Neural progenitor cell (in vitro differentiated cells): ENCODE measurements around the gene PTGS2. TPM values are rescaled to one million over a fixed set of nuclear protein-coding genes. Genes with fewer than 3 reads are reported as not detected.

Experiments
- DNase-seq: peaks from one replicate; pipeline ENCODE4 v3.0.0-alpha.2; 2016; ENCODE audit warnings: low spot score
- H2AFZ ChIP-seq: fragments of 200-600 bp; sonication (generic); replicated peaks from 2 replicates; pipeline ENCODE4 v1.6.1; 2016; ENCODE audit warnings: antibody characterized with exemption
- H3F3A ChIP-seq: fragments of 200-600 bp; sonication (generic); 2 replicates; pipeline ENCODE4 v1.6.1; 2016; ENCODE audit warnings: antibody characterized with exemption, low read depth
- H3K27ac ChIP-seq: fragments of 200-600 bp; sonication (generic); 2 replicates; pipeline ENCODE4 v1.5.1; 2016; ENCODE audit warnings: mild to moderate bottlenecking
- H3K27me3 ChIP-seq: fragments of 200-600 bp; sonication (generic); 2 replicates; pipeline ENCODE4 v1.6.1; 2016; ENCODE audit warnings: mild to moderate bottlenecking, moderate library complexity
- H3K36me3 ChIP-seq: fragments of 200-600 bp; sonication (generic); 2 replicates; pipeline ENCODE4 v1.5.1; 2016
- H3K4me1 ChIP-seq: fragments of 200-600 bp; sonication (generic); 2 replicates; pipeline ENCODE4 v1.6.1; 2016; ENCODE audit warnings: mixed run types
- H3K4me2 ChIP-seq: fragments of 200-600 bp; sonication (generic); 2 replicates; pipeline ENCODE4 v1.6.1; 2016
- H3K4me3 ChIP-seq: fragments of 200-600 bp; sonication (generic); 2 replicates; pipeline ENCODE4 v1.5.1; 2016
- H3K79me2 ChIP-seq: fragments of 200-600 bp; sonication (generic); 2 replicates; pipeline ENCODE4 v1.6.1; 2016; ENCODE audit warnings: low read depth
- H3K9ac ChIP-seq: fragments of 200-600 bp; sonication (generic); 2 replicates; pipeline ENCODE4 v1.6.1; 2016
- H3K9me3 ChIP-seq: fragments of 200-600 bp; sonication (generic); 2 replicates; pipeline ENCODE4 v1.5.1; 2016; ENCODE audit warnings: low read depth
- H4K20me1 ChIP-seq: fragments of 200-600 bp; sonication (generic); 2 replicates; pipeline ENCODE4 v1.6.1; 2016; ENCODE audit warnings: low read depth
- H3K27ac Mint-ChIP-seq: 3 replicates; pipeline ENCODE4 v1.8.0; 2021; ENCODE audit warnings: mixed read lengths
- H3K27me3 Mint-ChIP-seq: 2 replicates; pipeline ENCODE4 v1.8.0; 2022; ENCODE audit warnings: low read depth, mild to moderate bottlenecking, inconsistent platforms, moderate library complexity, mixed read lengths; ENCODE audit not compliant: insufficient read depth
- H3K36me3 Mint-ChIP-seq: 3 replicates; pipeline ENCODE4 v1.8.0; 2021; ENCODE audit warnings: mixed read lengths
- H3K4me1 Mint-ChIP-seq: 3 replicates; pipeline ENCODE4 v1.8.0; 2021; ENCODE audit warnings: mixed read lengths
- H3K4me3 Mint-ChIP-seq: 3 replicates; pipeline ENCODE4 v1.8.0; 2021; ENCODE audit warnings: mild to moderate bottlenecking, moderate library complexity, mixed read lengths
- H3K9me3 Mint-ChIP-seq: 3 replicates; pipeline ENCODE4 v1.8.0; 2020; ENCODE audit warnings: mixed read lengths
- CTCF ChIP-seq: fragments of 200-600 bp; sonication (generic); IDR thresholded peaks from 2 replicates; pipeline ENCODE4 v1.5.1; 2017; ENCODE audit warnings: antibody characterized with exemption, mild to moderate bottlenecking
- EZH2 ChIP-seq: fragments of 200-600 bp; sonication (generic); IDR thresholded peaks from 2 replicates; pipeline ENCODE4 v1.6.1; 2017; ENCODE audit warnings: antibody characterized with exemption, mild to moderate bottlenecking, moderate library complexity
- EZH2phosphoT487 ChIP-seq: fragments of 200-600 bp; sonication (generic); IDR thresholded peaks from 2 replicates; pipeline ENCODE4 v1.6.1; 2017; ENCODE audit warnings: antibody characterized with exemption
- total RNA-seq: library from RNA; depleted of rRNA; stranded (reverse); fragments of >200 nt; gene quantifications from 2 replicates; pipeline ENCODE4 v1.2.3, GENCODE V29; 2015; ENCODE audit warnings: low replicate concordance

PTGS2 gene
- total RNA-seq: 0.03 and 0.37 TPM in 2 replicates

- Histone ChIP-seq H3K4me1 (peaks cover 4% of the 10 kb centered on the region), H3K9me3 (no peaks in the 10 kb centered on the region), H3F3A (no peaks in the 10 kb centered on the region), H3K27ac (no peak within 1 kb of the TSS), H3K4me2 (peak within 1 kb of the TSS; percentile 80), H3K4me3 (peak within 1 kb of the TSS; percentile 61), H3K36me3 (no peaks in the 10 kb centered on the region), H3K9ac (peak within 1 kb of the TSS; percentile 29), H4K20me1 (no peaks in the 10 kb centered on the region), H2AFZ (peak within 1 kb of the TSS; percentile 93), H3K79me2 (no peaks in the 10 kb centered on the region), H3K27me3 (peaks cover 49% of the 10 kb centered on the region)
- Mint-ChIP-seq H3K27ac (peak within 1 kb of the TSS; percentile 44), H3K9me3 (no peaks in the 10 kb centered on the region), H3K27me3 (peaks cover 15% of the 10 kb centered on the region), H3K4me3 (peak within 1 kb of the TSS; percentile 92), H3K36me3 (no peaks in the 10 kb centered on the region), H3K4me1 (peaks cover 7% of the 10 kb centered on the region)
- TF ChIP-seq EZH2phosphoT487: no peak
- TF ChIP-seq EZH2: peak; percentile 65
- peak; percentile 60 for TF ChIP-seq CTCF
- DNase-seq: peak; percentile 88
Measured at GRCh38 chr1:186680245-186681061, at the start of gene PTGS2. Gene PTGS2 (minus strand): TSS chr1:186680423. CDS start chr1:186680290, 133 bp downstream.

GRCh38 chr1:186722711-186723309, 42.6 kb upstream of the PTGS2 start:
- no peak overlapping the region for H3K4me3 ChIP-seq
- no peaks in the 10 kb centered on the region for H3K9me3 Mint-ChIP-seq
- peak; percentile 65 for DNase-seq
- no peaks in the 10 kb centered on the region for H3K9me3 ChIP-seq
- H3K36me3 Mint-ChIP-seq: no peaks in the 10 kb centered on the region
- H3K27me3 ChIP-seq: no peaks in the 10 kb centered on the region
- TF ChIP-seq EZH2: no peak
- peak; percentile 72 for TF ChIP-seq CTCF
- no peak overlapping the region for H3K4me3 Mint-ChIP-seq
- H3K79me2 ChIP-seq: no peaks in the 10 kb centered on the region
- H2AFZ ChIP-seq: no peak overlapping the region
- H3K9ac ChIP-seq: no peak overlapping the region
- peaks cover 2% of the 10 kb centered on the region for H3K27me3 Mint-ChIP-seq
- H3K4me2 ChIP-seq: no peak overlapping the region
- H3F3A ChIP-seq: no peaks in the 10 kb centered on the region
- no peaks in the 10 kb centered on the region for H4K20me1 ChIP-seq
- H3K27ac ChIP-seq: no peak overlapping the region
- no peak overlapping the region for H3K27ac Mint-ChIP-seq
- H3K4me1 ChIP-seq: no peaks in the 10 kb centered on the region
- no peaks in the 10 kb centered on the region for H3K36me3 ChIP-seq
- no peaks in the 10 kb centered on the region for H3K4me1 Mint-ChIP-seq

- Mint-ChIP-seq H3K36me3 (no peaks in the 10 kb centered on the region), H3K27me3 (no peaks in the 10 kb centered on the region), H3K4me1 (no peaks in the 10 kb centered on the region), H3K27ac (no peak overlapping the region), H3K9me3 (no peaks in the 10 kb centered on the region), H3K4me3 (no peak overlapping the region)
- Histone ChIP-seq H3K9ac (no peak overlapping the region), H3F3A (no peaks in the 10 kb centered on the region), H3K4me1 (no peaks in the 10 kb centered on the region), H3K4me3 (no peak overlapping the region), H3K27ac (no peak overlapping the region), H4K20me1 (no peaks in the 10 kb centered on the region), H3K9me3 (no peaks in the 10 kb centered on the region), H3K27me3 (no peaks in the 10 kb centered on the region), H3K79me2 (no peaks in the 10 kb centered on the region), H3K4me2 (no peak overlapping the region), H3K36me3 (no peaks in the 10 kb centered on the region), H2AFZ (no peak overlapping the region)
- DNase-seq: no peak
- TF ChIP-seq EZH2 (no peak), CTCF (no peak), EZH2phosphoT487 (no peak)
Measured at GRCh38 chr1:186717286-186717685, 37.1 kb upstream of the PTGS2 start.
